CD14-positive monocyte (primary cell): ENCODE measurements around the gene ORAI2. TPM values are rescaled to one million over a fixed set of nuclear protein-coding genes. Genes with fewer than 3 reads are reported as not detected.

ENCODE experiments used
- DNase-seq, 3 donors: peaks; one replicate each; pipeline ENCODE4 v3.0.0-alpha.2; 2011 to 2022
- H2AFZ ChIP-seq: 2 replicates; pipeline ENCODE4 v1.6.0; 2012; ENCODE audit warnings: mild to moderate bottlenecking, low read depth, low read length, inconsistent platforms; ENCODE audit not compliant: insufficient read depth, poor library complexity, severe bottlenecking
- H3K27ac ChIP-seq, 2 donors: 1 replicate in 1 of 2; 2 replicates in 1 of 2; pipeline ENCODE4 v1.5.1; 2012 to 2013; ENCODE audit warnings: low read length in 2 of 2, control low read depth in 1 of 2, inconsistent platforms in 1 of 2, low read depth in 1 of 2, mild to moderate bottlenecking in 1 of 2
- H3K27me3 ChIP-seq, 2 donors: one replicate each; pipeline versions ENCODE4 v1.6.0 to v1.6.1; 2011 to 2013; ENCODE audit warnings: low read length in 2 of 2; ENCODE audit not compliant: control insufficient read depth in 2 of 2, insufficient read depth in 2 of 2
- H3K36me3 ChIP-seq, 2 donors: replicated peaks in 1 of 2; 1 replicate in 1 of 2; 2 replicates in 1 of 2; pipeline versions ENCODE4 v1.5.1 to v1.6.1; 2012 to 2013; ENCODE audit warnings: low read length in 2 of 2, control low read depth in 1 of 2, inconsistent platforms in 1 of 2, mild to moderate bottlenecking in 1 of 2; ENCODE audit not compliant: insufficient read depth in 2 of 2, control insufficient read depth in 1 of 2
- H3K4me1 ChIP-seq, 2 donors: 1 replicate in 1 of 2; 2 replicates in 1 of 2; pipeline versions ENCODE4 v1.5.1 to v1.6.1; 2012 to 2013; ENCODE audit warnings: low read length in 2 of 2, control low read depth in 1 of 2, inconsistent platforms in 1 of 2, mild to moderate bottlenecking in 1 of 2, moderate library complexity in 1 of 2; ENCODE audit not compliant: insufficient read depth in 2 of 2, control insufficient read depth in 1 of 2
- H3K4me2 ChIP-seq: replicated peaks from 2 replicates; pipeline ENCODE3; 2012; ENCODE audit warnings: low read length, moderate library complexity, mild to moderate bottlenecking; ENCODE audit not compliant: poor library complexity, severe bottlenecking; ENCODE audit errors: extremely low read depth
- H3K4me3 ChIP-seq, 3 experiments: fragments of 200-600 bp in 1 of 3; sonication (generic) in 1 of 3; replicated peaks in 1 of 3; 1 replicate in 2 of 3; 2 replicates in 1 of 3; pipeline ENCODE4 v1.5.1; 2011 to 2013; ENCODE audit warnings: low read length in 3 of 3, mild to moderate bottlenecking in 3 of 3, control low read depth in 2 of 3, low read depth in 2 of 3, inconsistent platforms in 1 of 3, moderate library complexity in 1 of 3
- H3K79me2 ChIP-seq: 2 replicates; pipeline ENCODE4 v1.6.0; 2012; ENCODE audit warnings: mild to moderate bottlenecking, control low read depth, inconsistent platforms, low read length, moderate library complexity; ENCODE audit not compliant: insufficient read depth
- H3K9ac ChIP-seq: 2 replicates; pipeline ENCODE4 v1.6.0; 2017; ENCODE audit warnings: low read length, mild to moderate bottlenecking; ENCODE audit not compliant: insufficient read depth, poor library complexity, severe bottlenecking
- H3K9me3 ChIP-seq, 2 donors: replicated peaks in 1 of 2; 1 replicate in 1 of 2; 2 replicates in 1 of 2; pipeline versions ENCODE4 v1.5.1 to v1.6.1; 2012 to 2013; ENCODE audit warnings: low read length in 2 of 2, control low read depth in 1 of 2; ENCODE audit not compliant: control insufficient read depth in 1 of 2, insufficient read depth in 1 of 2
- H4K20me1 ChIP-seq: 2 replicates; pipeline ENCODE4 v1.6.0; 2012; ENCODE audit warnings: mild to moderate bottlenecking, low read length, control low read depth, moderate library complexity; ENCODE audit not compliant: insufficient read depth
- H3K27ac Mint-ChIP-seq, 7 donors: one replicate each; pipeline ENCODE4 v1.8.0; 2020; ENCODE audit warnings: mild to moderate bottlenecking in 7 of 7, mixed read lengths in 7 of 7, moderate library complexity in 6 of 7, inconsistent platforms in 2 of 7
- H3K27me3 Mint-ChIP-seq, 3 donors: one replicate each; pipeline ENCODE4 v1.8.0; 2021 to 2022; ENCODE audit warnings: low read depth in 3 of 3, mild to moderate bottlenecking in 3 of 3, mixed read lengths in 3 of 3, moderate library complexity in 3 of 3, inconsistent platforms in 1 of 3
- H3K36me3 Mint-ChIP-seq, 2 donors: one replicate each; pipeline ENCODE4 v1.8.0; 2020; ENCODE audit warnings: mixed read lengths in 2 of 2, inconsistent platforms in 1 of 2, mild to moderate bottlenecking in 1 of 2
- H3K4me1 Mint-ChIP-seq: one replicate; pipeline ENCODE4 v1.8.0; 2020; ENCODE audit warnings: mild to moderate bottlenecking, mixed read lengths
- H3K4me3 Mint-ChIP-seq, 2 donors: one replicate each; pipeline ENCODE4 v1.8.0; 2020; ENCODE audit warnings: mild to moderate bottlenecking in 2 of 2, mixed read lengths in 2 of 2, moderate library complexity in 1 of 2
- H3K9me3 Mint-ChIP-seq, 7 donors: one replicate each; pipeline ENCODE4 v1.8.0; 2020 to 2022; ENCODE audit warnings: mixed read lengths in 7 of 7, mild to moderate bottlenecking in 6 of 7, moderate library complexity in 6 of 7, inconsistent platforms in 2 of 7
- WGBS: methylation state at CpG from one replicate; pipeline ENCODE4 v1.1.5; 2013; ENCODE audit warnings: missing lambda C conversion rate; ENCODE audit not compliant: insufficient coverage; 5-methylcytosine and 5-hydroxymethylcytosine counted together
- intact Hi-C, 2 donors: fragments of 100-400 bp; cut with micrococcal nuclease; formaldehyde crosslinking; loops; one replicate each; pipeline versions ENCODE4 v1.15.0 to v1.15.1; 2023
- polyA plus RNA-seq, 3 donors: library from polyadenylated mRNA; depleted of rRNA in 1 of 3; unstranded in 2 of 3; stranded (reverse) in 1 of 3; fragments of 300-500 nt in 2 of 3; fragments of >200 nt in 1 of 3; fragmentation: Illumina TruSeq in 2 of 3; gene quantifications; 1 replicate in 2 of 3; 2 replicates in 1 of 3; pipeline ENCODE4 v1.2.3, GENCODE V29; 2012 to 2021
- TF ChIP-seq, protein P1 (sequence below): fragments of 200-600 bp; IDR thresholded peaks from one replicate; pipeline ENCODE4 v1.8.0; 2022; ENCODE audit warnings: antibody characterized with exemption, mild to moderate bottlenecking

The ORAI2 gene
- polyA plus RNA-seq, 3 donors, result 27.5 to 50.0 (median 38.2) TPM

DNA sequence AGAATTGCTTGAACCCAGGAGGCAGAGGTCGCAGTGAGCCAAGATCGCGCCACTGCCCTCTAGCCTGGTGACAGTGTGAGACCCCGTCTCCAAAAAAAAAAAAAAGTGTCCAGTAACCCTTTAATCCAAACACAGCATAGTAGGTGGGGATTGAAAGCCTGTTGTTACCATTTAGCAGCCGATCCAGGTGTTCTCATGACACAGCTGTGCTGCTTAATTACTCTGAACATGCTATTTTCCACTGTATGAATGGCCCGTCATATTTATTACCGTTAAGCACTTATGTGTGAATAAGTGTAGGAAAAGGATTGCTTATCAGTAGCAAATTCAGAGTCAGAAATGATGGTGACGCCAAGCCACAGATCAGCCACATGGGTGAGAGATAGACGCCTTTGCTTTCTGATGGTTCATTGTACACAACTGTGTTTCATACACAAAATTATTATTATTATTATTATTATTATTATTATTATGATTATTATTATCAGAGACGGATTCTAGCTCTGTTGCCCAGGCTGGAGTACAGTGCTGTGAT, 11.6 kb upstream of the ORAI2 start:
- H3K9me3 ChIP-seq, result no peaks in the 10 kb centered on the region
- H3K4me3 ChIP-seq, result no peak overlapping the region
- H3K9ac ChIP-seq, result no peak overlapping the region
- H3K36me3 Mint-ChIP-seq, result peaks cover 37 to 60% of the 10 kb centered on the region in 2 donors
- H3K27ac Mint-ChIP-seq, result peak overlapping the region in 3 of 7 donors; percentile 75 to 93 (median 90)
- H3K4me3 Mint-ChIP-seq, result no peak overlapping the region
- no peaks in the 10 kb centered on the region for H3K9me3 Mint-ChIP-seq
- peaks cover 0 to 5% (median 0%) of the 10 kb centered on the region in 3 donors for H3K27me3 Mint-ChIP-seq
- TF ChIP-seq, protein P1, sequence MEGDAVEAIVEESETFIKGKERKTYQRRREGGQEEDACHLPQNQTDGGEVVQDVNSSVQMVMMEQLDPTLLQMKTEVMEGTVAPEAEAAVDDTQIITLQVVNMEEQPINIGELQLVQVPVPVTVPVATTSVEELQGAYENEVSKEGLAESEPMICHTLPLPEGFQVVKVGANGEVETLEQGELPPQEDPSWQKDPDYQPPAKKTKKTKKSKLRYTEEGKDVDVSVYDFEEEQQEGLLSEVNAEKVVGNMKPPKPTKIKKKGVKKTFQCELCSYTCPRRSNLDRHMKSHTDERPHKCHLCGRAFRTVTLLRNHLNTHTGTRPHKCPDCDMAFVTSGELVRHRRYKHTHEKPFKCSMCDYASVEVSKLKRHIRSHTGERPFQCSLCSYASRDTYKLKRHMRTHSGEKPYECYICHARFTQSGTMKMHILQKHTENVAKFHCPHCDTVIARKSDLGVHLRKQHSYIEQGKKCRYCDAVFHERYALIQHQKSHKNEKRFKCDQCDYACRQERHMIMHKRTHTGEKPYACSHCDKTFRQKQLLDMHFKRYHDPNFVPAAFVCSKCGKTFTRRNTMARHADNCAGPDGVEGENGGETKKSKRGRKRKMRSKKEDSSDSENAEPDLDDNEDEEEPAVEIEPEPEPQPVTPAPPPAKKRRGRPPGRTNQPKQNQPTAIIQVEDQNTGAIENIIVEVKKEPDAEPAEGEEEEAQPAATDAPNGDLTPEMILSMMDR, result no peak
- intact Hi-C loops, result loop anchor here in 1 of 2 donors (2.0 kb wide), 1 partner anchor 13 kb away; no protein-coding TSS in a partner anchor
- no peaks in the 10 kb centered on the region for H3K79me2 ChIP-seq
- 60% methylated on average over 2 of the region's 10 CpGs for WGBS
- H4K20me1 ChIP-seq, result no peaks in the 10 kb centered on the region
- DNase-seq, result no peak
- H3K4me2 ChIP-seq, result no peak overlapping the region
- peaks cover 46 to 54% of the 10 kb centered on the region in 2 donors for H3K4me1 ChIP-seq
- no peaks in the 10 kb centered on the region for H3K27me3 ChIP-seq
- peaks cover 51% of the 10 kb centered on the region for H3K4me1 Mint-ChIP-seq
- no peak overlapping the region for H3K27ac ChIP-seq
- no peak overlapping the region for H2AFZ ChIP-seq
- H3K36me3 ChIP-seq, result peaks cover 4 to 24% of the 10 kb centered on the region in 2 donors

DNA sequence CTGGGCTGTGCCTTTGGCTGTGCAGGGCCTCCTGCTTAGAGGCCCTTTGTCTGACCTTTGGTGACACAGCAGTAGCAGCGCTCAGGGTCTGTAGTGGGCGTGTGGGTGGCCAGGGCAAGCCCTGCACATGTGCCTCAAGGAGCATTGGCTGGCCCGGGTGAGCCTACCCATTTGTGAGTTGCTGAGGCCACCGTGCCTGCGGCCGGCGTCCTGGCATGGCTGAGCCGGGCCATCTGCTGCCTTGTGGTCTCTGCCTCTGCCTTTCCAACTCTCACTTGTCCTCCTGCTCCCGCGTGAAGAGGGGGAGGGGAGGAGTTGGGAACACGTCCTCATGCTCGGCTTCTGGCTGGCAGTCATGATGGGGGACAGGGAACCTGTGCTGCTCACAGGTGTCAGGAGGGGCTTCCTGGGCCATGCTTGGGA, 9.2 kb upstream of the ORAI2 start:
- Histone ChIP-seq H3K4me3 (no peak overlapping the region), H3K79me2 (peaks cover 5% of the 10 kb centered on the region), H3K36me3 (peaks cover 0 to under 1% of the 10 kb centered on the region in 2 donors), H3K27me3 (no peaks in the 10 kb centered on the region), H2AFZ (no peak overlapping the region), H3K9ac (no peak overlapping the region), H3K4me1 (peaks cover 70 to 78% of the 10 kb centered on the region in 2 donors), H3K9me3 (no peaks in the 10 kb centered on the region), H4K20me1 (no peaks in the 10 kb centered on the region), H3K4me2 (no peak overlapping the region), H3K27ac (peak overlapping the region; percentile 98 to 100)
- H3K4me1 Mint-ChIP-seq, result peaks cover 71% of the 10 kb centered on the region
- H3K36me3 Mint-ChIP-seq, result peaks cover 29 to 41% of the 10 kb centered on the region in 2 donors
- DNase-seq, result no peak
- TF ChIP-seq, protein P1, result no peak
- no peak overlapping the region for H3K4me3 Mint-ChIP-seq
- 82% methylated on average over 3 of the region's 12 CpGs for WGBS
- peaks cover 0 to 5% (median 0%) of the 10 kb centered on the region in 3 donors for H3K27me3 Mint-ChIP-seq
- intact Hi-C loops, result no loop called here
- no peaks in the 10 kb centered on the region for H3K9me3 Mint-ChIP-seq
- H3K27ac Mint-ChIP-seq, result peak overlapping the region; percentile 100
